IgD-negative memory B cell (primary cell): ENCODE measurements around the gene RPL22. TPM values are rescaled to one million over a fixed set of nuclear protein-coding genes. Genes with fewer than 3 reads are reported as not detected.
A peak's percentile ranks its signal among the peaks of the same experiment; 100 is the strongest.

Experiments used
- H3K27ac Mint-ChIP-seq, 3 donors: one replicate each; pipeline ENCODE4 v1.8.0; 2020 to 2022; ENCODE audit warnings: mild to moderate bottlenecking in 3 of 3, mixed read lengths in 3 of 3, moderate library complexity in 1 of 3
- H3K27me3 Mint-ChIP-seq: one replicate; pipeline ENCODE4 v1.8.0; 2021; ENCODE audit warnings: mixed read lengths
- H3K36me3 Mint-ChIP-seq: one replicate; pipeline ENCODE4 v1.8.0; 2020; ENCODE audit warnings: mild to moderate bottlenecking, mixed read lengths
- H3K4me1 Mint-ChIP-seq, 3 donors: one replicate each; pipeline ENCODE4 v1.8.0; 2020 to 2022; ENCODE audit warnings: mixed read lengths in 3 of 3, mild to moderate bottlenecking in 1 of 3
- H3K4me3 Mint-ChIP-seq, 4 donors: one replicate each; pipeline ENCODE4 v1.8.0; 2020 to 2022; ENCODE audit warnings: mild to moderate bottlenecking in 4 of 4, mixed read lengths in 4 of 4, moderate library complexity in 3 of 4
- H3K9me3 Mint-ChIP-seq, 3 donors: one replicate each; pipeline ENCODE4 v1.8.0; 2020 to 2021; ENCODE audit warnings: mixed read lengths in 3 of 3, mild to moderate bottlenecking in 1 of 3
- polyA plus RNA-seq: library from polyadenylated mRNA; unstranded; fragments of 300-500 nt; fragmentation: Illumina TruSeq; gene quantifications from one replicate; pipeline ENCODE4 v1.2.3, GENCODE V29; 2021

Gene RPL22
- 302 TPM for polyA plus RNA-seq

DNA sequence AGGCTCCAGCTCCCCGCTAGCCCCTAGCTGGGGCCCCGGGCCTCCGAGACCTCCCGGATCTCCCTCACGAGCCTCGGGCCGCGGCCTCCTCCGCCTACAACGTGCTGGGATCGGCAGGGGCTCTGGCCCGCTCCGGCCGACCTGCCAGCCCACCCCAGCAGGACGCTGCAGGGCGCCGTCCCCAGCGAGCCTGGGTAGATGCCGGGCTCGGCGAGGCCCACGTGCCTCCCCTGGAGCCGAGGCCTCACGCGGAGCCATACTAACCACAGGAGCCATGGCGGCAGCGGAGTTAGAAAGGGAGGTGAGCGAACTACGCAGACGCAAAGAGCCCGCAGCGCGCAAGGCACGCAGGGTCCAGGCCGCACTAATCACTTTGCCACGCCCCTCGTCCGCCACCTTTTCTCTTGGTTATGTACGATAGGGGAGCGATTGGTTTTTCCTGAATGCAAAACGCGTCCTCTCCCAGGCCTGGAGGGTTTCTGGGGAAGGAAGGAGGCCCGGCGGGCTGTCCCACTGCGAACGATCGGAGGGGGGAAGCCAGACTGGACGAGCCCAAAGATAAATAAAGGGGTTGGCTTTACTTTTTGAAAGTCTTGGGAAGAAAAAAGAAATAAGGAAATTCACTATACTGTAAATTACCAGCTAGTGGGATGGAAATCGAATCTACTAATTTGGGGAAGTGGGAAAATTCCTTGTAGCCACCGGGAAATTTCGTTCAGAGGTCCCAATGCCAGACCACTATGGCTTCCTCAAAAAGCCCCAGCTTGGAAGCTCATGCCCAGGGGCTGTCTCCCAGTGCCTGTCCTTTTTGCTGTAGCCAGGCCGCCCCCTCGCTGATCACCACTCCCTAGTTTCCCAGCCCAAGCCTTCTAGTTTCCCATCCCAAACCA, at the start of gene RPL22:
RPL22 (minus strand) TSS at position 298 of the 890 bp plus-strand sequence; CDS start at position 276, 22 bp downstream.
- H3K36me3 Mint-ChIP-seq: peaks cover 4% of the 10 kb centered on the region

DNA sequence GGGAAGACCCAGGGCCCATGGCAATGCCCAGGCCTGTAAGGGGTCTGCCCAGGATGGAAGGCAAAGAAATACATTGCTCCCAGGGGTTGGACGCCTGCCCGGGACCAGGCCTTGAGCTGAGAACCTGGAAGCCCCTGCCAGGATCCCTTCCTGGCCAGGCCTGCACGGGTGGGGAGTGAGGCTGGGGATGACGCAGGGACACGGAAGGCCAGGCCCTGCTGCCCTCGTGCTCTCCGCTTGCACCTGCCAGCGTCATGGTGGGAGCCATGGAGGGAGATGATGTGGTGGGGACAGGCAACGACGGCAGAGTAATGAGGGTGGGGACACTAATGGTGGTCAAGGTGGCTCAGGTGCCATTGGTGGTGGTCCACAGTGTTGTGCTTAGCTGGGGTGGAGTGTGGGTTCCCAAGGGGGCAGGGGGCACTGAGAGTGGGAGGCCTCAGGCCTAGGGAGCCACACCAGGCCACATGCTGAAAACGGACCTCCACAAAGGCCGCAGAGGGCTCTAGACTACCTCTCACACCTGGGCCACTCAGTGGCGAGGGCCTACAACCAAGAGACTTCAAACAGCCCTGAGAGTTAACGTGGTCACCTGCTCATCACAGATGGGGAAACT, 48.9 kb upstream of the RPL22 start:
- Mint-ChIP-seq H3K27me3 (peaks cover 30% of the 10 kb centered on the region), H3K36me3 (no peaks in the 10 kb centered on the region), H3K9me3 (peaks cover 0 to 3% (median 0%) of the 10 kb centered on the region in 3 donors), H3K4me1 (peaks cover 3 to 12% (median 5%) of the 10 kb centered on the region in 3 donors), H3K27ac (peak overlapping the region in 2 of 3 donors; percentile 53 to 58), H3K4me3 (no peak overlapping the region)

More for the DNA sequence above, at the start of gene RPL22:
- Mint-ChIP-seq H3K27me3 (peaks cover 2% of the 10 kb centered on the region), H3K4me1 (peaks cover 31 to 34% (median 33%) of the 10 kb centered on the region in 3 donors), H3K4me3 (peak within 1 kb of the TSS; percentile 89 to 99 (median 94)), H3K27ac (peak within 1 kb of the TSS; percentile 79 to 93 (median 86)), H3K9me3 (no peaks in the 10 kb centered on the region)

DNA sequence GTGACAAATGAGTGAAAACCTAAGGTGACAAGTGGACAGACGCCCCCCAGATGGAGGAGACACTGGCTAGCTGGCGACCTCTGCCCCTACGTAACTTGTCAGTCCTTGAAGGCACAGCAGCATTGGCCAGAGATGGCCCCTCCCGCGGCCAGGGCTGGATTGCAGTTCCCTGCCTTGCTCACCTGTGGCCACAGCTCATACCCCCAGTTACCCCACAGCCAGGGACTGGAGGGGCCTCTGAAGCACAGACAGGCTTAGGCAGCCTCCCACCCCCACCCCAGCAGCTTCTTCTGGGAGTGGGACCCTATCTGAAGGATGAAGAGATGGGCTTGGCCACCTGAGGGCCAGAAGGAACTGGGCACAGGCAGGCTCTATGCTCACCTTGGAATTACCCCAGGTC, 48.3 kb upstream of the RPL22 start:
- peaks cover 0 to 3% (median 0%) of the 10 kb centered on the region in 3 donors for H3K9me3 Mint-ChIP-seq
- H3K27me3 Mint-ChIP-seq: peaks cover 30% of the 10 kb centered on the region
- H3K4me1 Mint-ChIP-seq: peaks cover 3 to 12% (median 5%) of the 10 kb centered on the region in 3 donors
- H3K27ac Mint-ChIP-seq: peak overlapping the region in 2 of 3 donors; percentile 39 to 87
- H3K4me3 Mint-ChIP-seq: peak overlapping the region in 1 of 4 donors; percentile 79
- no peaks in the 10 kb centered on the region for H3K36me3 Mint-ChIP-seq

DNA sequence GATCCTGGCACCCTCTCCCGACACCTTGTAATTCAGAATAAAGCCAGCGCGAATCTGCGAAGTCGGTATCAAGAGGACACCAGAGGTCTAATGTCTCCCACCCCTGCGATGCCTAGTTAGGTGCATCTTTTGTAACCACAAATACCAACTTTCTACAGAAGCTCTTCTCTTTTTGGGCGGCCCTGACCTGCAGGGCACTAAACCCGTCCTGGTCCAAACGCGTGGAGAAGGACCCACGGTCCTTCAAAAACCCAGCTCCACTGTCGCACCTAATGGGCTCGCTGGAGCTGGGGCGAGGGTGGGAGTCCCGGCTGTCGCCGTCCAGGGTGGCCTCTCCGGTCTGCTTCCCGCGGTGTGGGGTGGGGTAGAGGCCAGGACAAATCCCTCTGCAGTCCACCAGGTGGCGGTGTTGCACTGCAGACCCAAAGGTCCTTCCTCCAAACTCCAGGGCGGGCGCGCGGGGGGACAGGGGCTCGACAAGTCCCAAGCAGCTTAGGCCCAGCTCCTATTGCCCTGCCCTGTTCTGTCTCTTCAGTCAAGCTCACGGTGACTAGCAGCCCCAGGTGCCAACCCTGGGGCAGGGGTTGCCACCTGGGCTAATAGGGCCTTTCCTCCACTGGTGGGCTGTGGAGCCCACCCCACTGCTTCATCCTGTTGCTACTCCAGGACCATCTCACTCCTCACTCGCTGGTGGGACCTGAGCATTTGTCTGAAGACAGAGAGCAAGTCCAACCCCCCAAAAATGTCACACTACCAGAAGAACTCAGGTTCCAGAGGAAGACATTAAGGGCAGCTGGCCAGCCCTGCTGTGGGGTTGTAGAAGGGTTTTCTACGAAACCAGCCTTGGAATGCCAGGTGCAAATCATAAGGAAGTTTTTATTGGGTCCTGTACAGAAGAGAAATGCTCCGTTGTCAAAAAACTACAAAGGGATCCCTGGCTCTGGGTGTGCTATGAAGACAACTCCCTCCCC, 47.4 kb upstream of the RPL22 start:
- Mint-ChIP-seq H3K27me3 (peaks cover 31% of the 10 kb centered on the region), H3K4me1 (peaks cover 3 to 12% (median 5%) of the 10 kb centered on the region in 3 donors), H3K4me3 (peak overlapping the region in 3 of 4 donors; percentile 74 to 79 (median 76)), H3K36me3 (no peaks in the 10 kb centered on the region), H3K27ac (peak overlapping the region in 2 of 3 donors; percentile 43 to 87), H3K9me3 (peaks cover 0 to 3% (median 0%) of the 10 kb centered on the region in 3 donors)

DNA sequence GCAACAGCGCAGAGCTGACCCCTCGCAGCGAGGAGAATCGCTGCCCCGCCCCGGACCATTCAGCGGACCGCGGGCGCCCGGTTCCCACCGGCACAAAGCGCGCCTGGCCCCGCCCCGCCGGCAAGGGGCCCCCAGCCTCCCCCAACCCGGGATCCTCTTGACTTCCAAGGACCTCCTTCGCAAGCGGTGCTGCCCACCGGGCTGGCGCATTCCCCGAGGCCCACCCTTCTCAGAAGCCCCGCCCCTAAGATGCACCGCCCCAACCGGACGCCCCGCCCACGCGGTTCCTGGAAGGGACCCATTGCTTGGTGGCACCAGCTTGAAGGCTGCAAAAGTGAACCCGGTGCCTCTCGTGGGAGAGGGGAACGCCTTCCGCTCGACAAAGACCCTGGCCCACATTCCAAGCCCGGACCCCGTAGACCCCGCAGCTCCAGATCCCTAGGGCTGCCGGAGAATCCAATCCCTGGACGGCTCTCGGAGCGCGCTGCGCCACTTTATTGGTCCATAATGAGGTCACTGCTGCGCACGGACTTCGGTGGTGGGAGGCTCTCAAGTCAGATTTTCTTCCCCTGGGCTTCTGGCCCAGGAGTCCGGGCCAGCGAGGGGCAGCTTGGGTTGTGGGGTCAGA, 46.6 kb upstream of the RPL22 start:
- H3K9me3 Mint-ChIP-seq: peaks cover 0 to 3% (median 0%) of the 10 kb centered on the region in 3 donors
- peaks cover 7 to 12% (median 9%) of the 10 kb centered on the region in 3 donors for H3K4me1 Mint-ChIP-seq
- H3K36me3 Mint-ChIP-seq: peaks cover 2% of the 10 kb centered on the region
- peaks cover 36% of the 10 kb centered on the region for H3K27me3 Mint-ChIP-seq
- peak overlapping the region in 2 of 3 donors; percentile 43 to 87 for H3K27ac Mint-ChIP-seq
- peak overlapping the region in 2 of 4 donors; percentile 76 to 79 for H3K4me3 Mint-ChIP-seq

DNA sequence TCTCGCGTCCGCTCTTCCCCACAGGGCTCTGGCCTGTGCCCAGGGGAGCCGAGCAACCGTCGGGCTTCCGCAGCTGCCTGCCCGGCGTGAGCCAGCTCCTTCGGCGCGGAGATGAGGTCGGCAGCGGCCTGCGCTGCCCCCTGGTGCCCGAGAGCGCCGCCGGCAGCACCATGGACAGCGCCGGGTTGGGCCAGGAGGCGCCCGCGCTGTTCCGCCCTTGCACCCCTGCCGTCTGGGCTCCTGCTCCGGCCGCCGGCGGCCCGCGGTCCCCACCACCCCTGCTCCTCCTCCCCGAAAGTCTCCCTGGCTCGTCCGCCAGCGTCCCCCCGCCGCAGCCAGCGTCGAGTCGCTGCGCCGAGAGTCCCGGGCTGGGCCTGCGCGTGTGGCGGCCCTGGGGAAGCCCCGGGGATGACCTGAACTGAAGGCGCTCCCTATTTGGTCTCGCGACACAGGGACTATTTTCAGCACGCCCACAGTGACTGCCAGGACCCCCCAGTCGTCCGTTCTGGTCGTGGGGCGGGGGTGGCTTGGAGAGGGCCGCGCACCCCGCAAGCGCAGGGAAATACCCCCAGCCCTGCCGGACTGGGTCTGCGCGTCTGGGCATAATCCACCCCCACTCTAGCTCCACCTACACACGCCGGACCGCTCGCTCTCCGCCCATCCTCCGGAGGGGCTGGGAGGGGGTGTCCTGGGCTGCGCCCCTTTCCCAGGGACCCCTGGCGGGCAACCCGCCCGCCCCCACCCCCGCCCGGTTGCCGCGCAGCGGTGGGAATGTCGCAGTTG, 45.9 kb upstream of the RPL22 start:
- Mint-ChIP-seq H3K9me3 (peaks cover 0 to 3% (median 0%) of the 10 kb centered on the region in 3 donors), H3K4me3 (no peak overlapping the region), H3K27ac (no peak overlapping the region), H3K27me3 (peaks cover 35% of the 10 kb centered on the region), H3K4me1 (peaks cover 7 to 12% (median 9%) of the 10 kb centered on the region in 3 donors), H3K36me3 (peaks cover 2% of the 10 kb centered on the region)

DNA sequence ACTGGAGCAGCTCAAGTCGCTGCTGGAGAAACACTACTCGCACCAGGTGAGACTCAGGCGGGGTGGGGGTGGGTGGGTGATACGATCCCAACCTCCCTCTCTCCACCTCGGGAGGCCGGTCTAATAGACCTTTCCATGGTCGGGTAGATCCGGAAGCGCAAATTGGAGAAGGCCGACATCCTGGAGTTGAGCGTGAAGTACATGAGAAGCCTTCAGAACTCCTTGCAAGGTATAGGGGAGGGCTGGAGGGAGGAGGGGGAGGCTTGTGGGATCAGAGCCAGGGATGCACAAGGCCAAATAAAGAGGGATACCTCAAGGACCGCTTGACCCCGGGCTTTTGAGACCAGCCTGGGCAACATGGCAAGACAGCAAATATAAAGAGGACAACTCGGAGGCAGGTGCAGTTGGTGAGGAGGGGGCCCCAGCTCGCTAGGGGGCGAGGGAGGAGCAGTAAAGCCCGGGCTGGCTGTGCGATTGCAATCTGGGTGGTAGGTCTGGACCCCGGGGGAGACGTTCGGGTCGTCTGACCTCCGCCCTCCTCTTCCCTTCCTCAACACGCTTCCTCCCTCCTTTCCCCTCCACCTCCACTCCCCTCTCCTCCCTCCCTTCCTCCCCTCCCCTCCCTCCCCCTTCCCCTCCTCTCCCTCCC, 45.1 kb upstream of the RPL22 start:
- H3K27me3 Mint-ChIP-seq: peaks cover 36% of the 10 kb centered on the region
- no peak overlapping the region for H3K4me3 Mint-ChIP-seq
- peaks cover 0 to 3% (median 0%) of the 10 kb centered on the region in 3 donors for H3K9me3 Mint-ChIP-seq
- H3K36me3 Mint-ChIP-seq: peaks cover 2% of the 10 kb centered on the region
- peak overlapping the region in 1 of 3 donors; percentile 56 for H3K27ac Mint-ChIP-seq
- peaks cover 7 to 12% (median 7%) of the 10 kb centered on the region in 3 donors for H3K4me1 Mint-ChIP-seq

DNA sequence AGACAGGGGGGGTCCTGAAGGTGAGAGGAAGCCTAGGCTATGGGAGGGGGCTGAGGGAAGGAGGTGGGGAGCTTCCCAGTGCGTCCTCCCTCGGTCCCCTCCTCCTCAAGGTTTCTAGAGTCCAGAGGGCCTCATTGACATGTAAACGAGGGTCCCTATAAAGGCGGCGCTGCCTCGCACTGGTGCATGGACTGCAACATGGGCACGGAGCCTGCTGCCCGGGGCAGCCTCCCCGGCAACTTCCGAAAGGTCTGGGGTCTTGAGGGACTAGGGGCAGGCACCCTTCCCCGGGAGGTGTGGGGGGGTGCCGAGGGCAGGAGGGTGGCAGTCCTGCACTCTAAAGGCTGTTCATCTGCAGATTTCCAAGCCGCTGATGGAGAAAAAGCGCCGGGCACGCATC, 44.6 kb upstream of the RPL22 start, which contains the start of gene HES3:
HES3 (plus strand) TSS at position 187 of the 400 bp plus-strand sequence; CDS start at position 374, 187 bp downstream.
- Mint-ChIP-seq H3K36me3 (peaks cover 2% of the 10 kb centered on the region), H3K27me3 (peaks cover 41% of the 10 kb centered on the region), H3K27ac (peak within 1 kb of the TSS in 1 of 3 donors; percentile 56), H3K4me1 (peaks cover 7 to 12% (median 7%) of the 10 kb centered on the region in 3 donors), H3K9me3 (peaks cover 0 to 3% (median 0%) of the 10 kb centered on the region in 3 donors), H3K4me3 (no peak within 1 kb of the TSS)

DNA sequence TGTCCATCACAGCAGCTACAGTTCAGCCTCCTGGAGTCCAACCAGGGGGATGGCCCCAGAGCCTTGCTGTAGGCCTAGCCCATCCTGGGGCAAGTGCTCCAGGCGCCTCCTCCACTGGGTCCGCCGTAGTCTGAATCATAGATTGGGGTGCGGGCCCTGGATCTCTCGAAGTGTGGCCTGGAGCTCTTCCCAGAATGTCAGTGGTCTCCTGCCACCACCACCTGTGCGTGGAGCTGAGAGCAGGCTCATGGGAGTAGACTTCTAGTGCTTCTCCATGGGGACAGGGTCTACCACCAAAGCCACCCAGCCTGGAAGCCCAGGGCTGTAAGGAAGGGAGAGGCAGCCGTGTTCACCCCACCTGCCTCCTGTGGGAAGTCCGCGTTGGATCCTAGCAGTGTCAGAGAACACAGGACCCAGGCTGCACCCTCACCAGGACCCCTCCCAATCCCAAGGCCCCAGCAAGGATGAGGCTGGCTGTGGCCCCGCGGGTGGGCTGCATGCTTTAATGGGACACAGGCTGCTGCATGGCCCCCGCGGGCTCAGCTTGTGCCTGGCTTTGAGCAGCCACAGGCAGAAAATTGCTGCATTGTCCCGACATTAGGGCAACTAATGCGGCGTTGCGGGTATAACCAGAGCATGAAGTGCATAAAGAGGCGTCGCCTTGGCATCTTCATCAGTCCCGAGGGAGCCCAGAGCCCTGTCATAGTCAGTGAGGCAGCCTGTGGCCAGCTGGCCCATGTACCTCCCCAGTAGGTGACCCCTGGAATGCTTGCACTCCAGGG, 43.8 kb upstream of the RPL22 start:
- Mint-ChIP-seq H3K27ac (peak overlapping the region in 1 of 3 donors; percentile 51), H3K36me3 (peaks cover 2% of the 10 kb centered on the region), H3K4me1 (peaks cover 7 to 12% (median 7%) of the 10 kb centered on the region in 3 donors), H3K4me3 (no peak overlapping the region), H3K27me3 (peaks cover 40% of the 10 kb centered on the region), H3K9me3 (peaks cover 0 to 3% (median 0%) of the 10 kb centered on the region in 3 donors)

DNA sequence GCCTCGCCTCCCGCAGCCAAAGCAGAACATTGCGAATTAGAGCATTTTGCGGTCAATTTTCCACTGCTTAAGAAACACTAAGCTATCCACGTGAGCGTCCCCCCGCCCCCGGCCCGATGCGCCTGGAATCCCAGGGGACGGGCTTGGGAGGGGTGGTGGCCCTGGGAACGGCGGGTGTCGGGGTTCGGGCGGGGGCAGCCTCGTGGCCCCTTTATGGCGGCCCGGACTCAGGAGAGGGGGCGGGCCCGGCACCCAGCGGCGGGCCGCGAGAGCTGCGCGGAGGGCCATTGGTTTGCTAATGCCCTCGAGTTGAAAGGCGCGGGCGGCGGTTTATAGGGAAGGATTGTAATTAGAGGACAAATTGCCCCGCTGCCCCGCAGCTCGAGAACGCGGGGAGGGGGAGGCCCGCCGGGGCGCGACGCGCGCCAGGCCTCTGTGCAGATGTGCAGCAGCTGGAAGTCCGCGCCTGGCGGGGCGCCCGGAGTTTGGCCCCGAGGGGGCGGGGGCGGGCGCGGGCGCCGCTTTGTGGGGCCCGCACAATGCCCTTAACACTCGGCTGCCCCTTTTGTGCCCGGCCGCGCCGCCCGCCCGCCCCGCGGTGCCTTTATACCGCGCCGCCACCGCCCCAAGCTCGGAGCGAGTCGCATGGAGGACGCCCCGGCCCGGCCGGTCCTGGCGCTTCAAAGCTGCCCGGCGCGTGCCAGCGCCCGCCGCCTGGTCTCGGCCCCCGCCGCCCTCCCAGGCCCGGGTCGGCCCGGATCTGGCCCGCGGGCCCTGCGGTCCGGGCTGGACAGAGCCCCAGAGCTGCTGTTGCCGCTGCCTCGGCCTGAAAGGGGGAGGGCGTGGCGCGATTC, 42.7 kb upstream of the RPL22 start:
- H3K4me1 Mint-ChIP-seq: peaks cover 7 to 8% (median 7%) of the 10 kb centered on the region in 3 donors
- peaks cover 0 to 3% (median 0%) of the 10 kb centered on the region in 3 donors for H3K9me3 Mint-ChIP-seq
- H3K27ac Mint-ChIP-seq: no peak overlapping the region
- H3K27me3 Mint-ChIP-seq: peaks cover 37% of the 10 kb centered on the region
- no peak overlapping the region for H3K4me3 Mint-ChIP-seq
- peaks cover 2% of the 10 kb centered on the region for H3K36me3 Mint-ChIP-seq

DNA sequence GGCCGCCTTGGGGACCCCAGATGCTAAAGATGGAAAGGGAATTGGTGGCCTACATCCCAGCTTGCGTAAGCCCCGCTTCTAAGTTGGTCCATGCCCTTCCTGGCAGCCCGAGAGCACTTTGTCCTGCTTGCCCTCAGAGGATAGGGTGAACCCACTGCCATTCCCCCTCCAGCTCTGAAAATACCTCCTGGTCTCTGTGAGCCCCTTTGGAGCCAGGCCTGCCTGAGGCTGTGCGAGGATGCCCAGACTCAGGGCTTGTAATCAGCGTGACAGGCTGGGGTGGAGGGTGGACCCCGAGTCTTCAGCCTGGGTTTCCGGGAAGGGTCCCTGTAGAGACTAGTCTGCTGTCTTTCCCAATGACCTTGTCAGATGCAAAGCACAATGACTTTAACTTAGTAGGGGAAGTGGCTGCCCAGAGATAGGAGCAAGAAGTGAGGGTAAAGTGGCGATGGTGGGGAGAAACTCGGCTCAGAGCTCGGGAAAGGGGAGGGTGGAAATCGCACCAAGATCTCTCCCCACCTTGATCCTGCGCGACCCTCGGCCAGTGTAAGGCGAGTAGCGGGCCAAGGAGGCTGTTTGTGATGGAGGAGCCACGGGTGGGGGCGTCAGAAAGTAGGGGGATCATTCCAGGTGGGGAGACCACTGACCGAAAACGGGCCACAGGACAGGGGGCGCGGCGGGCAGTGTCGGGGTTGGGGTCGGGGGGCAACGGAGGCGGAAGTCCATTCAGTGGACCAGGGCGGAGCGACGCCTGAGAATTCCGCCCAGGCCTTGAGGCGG, 41.9 kb upstream of the RPL22 start:
- peaks cover 2% of the 10 kb centered on the region for H3K36me3 Mint-ChIP-seq
- no peaks in the 10 kb centered on the region for H3K9me3 Mint-ChIP-seq
- no peak overlapping the region for H3K27ac Mint-ChIP-seq
- H3K4me1 Mint-ChIP-seq: peaks cover 0 to 5% (median 3%) of the 10 kb centered on the region in 3 donors
- H3K4me3 Mint-ChIP-seq: peak overlapping the region in 3 of 4 donors; percentile 14 to 43 (median 36)
- H3K27me3 Mint-ChIP-seq: peaks cover 29% of the 10 kb centered on the region
